Right lobe of liver (tissue), 4 donors: ENCODE data around the gene POLG.

Source experiments
- CTCF ChIP-seq, 4 donors: fragments of 200-600 bp in 3 of 4; fragments of 450-650 bp in 1 of 4; IDR thresholded peaks; one replicate each; pipeline versions ENCODE4 v1.5.1 to v1.8.0; 2016 to 2022; ENCODE audit warnings: antibody characterized with exemption in 4 of 4, mild to moderate bottlenecking in 2 of 4
- POLR2A ChIP-seq: fragments of 450-650 bp; IDR thresholded peaks from one replicate; pipeline ENCODE4 v1.6.1; 2017; ENCODE audit warnings: antibody characterized with exemption, mild to moderate bottlenecking
- donor health status: DM: no; HTN: no; CAD: no.
- donor health status: DM: no; HTN: no; CAD: no.
- donor health status: DM: no; HTN: yes; CAD: no.

GRCh38 chr15:89367485-89368451 lies 33.1 kb upstream of the POLG start:
- TF ChIP-seq CTCF (IDR thresholded peaks at IDR 0.05) (no peak), POLR2A (no peak)
